ENCODE measurements around the gene MTR.
"Not testable (repeated sequence)": the region's sequence is repeated elsewhere in the genome, so short reads cannot be mapped to it uniquely, and the experiment has no call there.

The MTR gene

GRCh38 chr1:236904892-236905741 is 110.0 kb downstream of the MTR start:
- DNase-seq (ENCODE audit: low read depth), result no peak

- DNase-seq (ENCODE audit: low read depth), result no peak
These were observed 112.1 kb downstream of the MTR start for GRCh38 chr1:236907205-236907604.

- no peak for DNase-seq (ENCODE audit: low read depth)
These were observed 113.6 kb downstream of the MTR start for GRCh38 chr1:236908669-236909068.

- DNase-seq (ENCODE audit: low read depth), result not testable (repeated sequence)
These were observed 116.0 kb downstream of the MTR start for GRCh38 chr1:236911047-236911446.

GRCh38 chr1:236913371-236914037 is 118.4 kb downstream of the MTR start:
- no peak for DNase-seq (ENCODE audit: low read depth)

- DNase-seq (ENCODE audit: low read depth), result no peak
These were observed 119.3 kb downstream of the MTR start for GRCh38 chr1:236914375-236914774.

GRCh38 chr1:236916131-236916800 is 121.2 kb downstream of the MTR start:
- DNase-seq (ENCODE audit: low read depth), result no peak

GRCh38 chr1:236917448-236917847 is 122.4 kb downstream of the MTR start:
- no peak for DNase-seq (ENCODE audit: low read depth)

- no peak for DNase-seq (ENCODE audit: low read depth)
These were observed 125.3 kb downstream of the MTR start for GRCh38 chr1:236920286-236920894.

GRCh38 chr1:236921610-236922009 is 126.5 kb downstream of the MTR start:
- no peak for DNase-seq (ENCODE audit: low read depth)

GRCh38 chr1:236922190-236922589 is 127.1 kb downstream of the MTR start:
- no peak for DNase-seq (ENCODE audit: low read depth)

- no peak for DNase-seq (ENCODE audit: low read depth)
These were observed 130.3 kb downstream of the MTR start for GRCh38 chr1:236925386-236925785.

GRCh38 chr1:236930503-236930902 is 135.4 kb downstream of the MTR start:
- no peak for DNase-seq (ENCODE audit: low read depth)

- DNase-seq (ENCODE audit: low read depth), result no peak
These were observed 143.7 kb downstream of the MTR start for GRCh38 chr1:236938760-236939159.

GRCh38 chr1:236942431-236942830 is 147.3 kb downstream of the MTR start:
- no peak for DNase-seq (ENCODE audit: low read depth)

- no peak for DNase-seq (ENCODE audit: low read depth)
These were observed 149.5 kb downstream of the MTR start for GRCh38 chr1:236944556-236944955.

- DNase-seq (ENCODE audit: low read depth), result no peak
These were observed 149.9 kb downstream of the MTR start for GRCh38 chr1:236945002-236945401.

GRCh38 chr1:236947794-236948193 is 152.7 kb downstream of the MTR start:
- no peak for DNase-seq (ENCODE audit: low read depth)

- no peak for DNase-seq (ENCODE audit: low read depth)
These were observed 153.3 kb downstream of the MTR start for GRCh38 chr1:236948381-236948780.

GRCh38 chr1:236948996-236949395 is 153.9 kb downstream of the MTR start:
- no peak for DNase-seq (ENCODE audit: low read depth)

- DNase-seq (ENCODE audit: low read depth), result no peak
These were observed 155.3 kb downstream of the MTR start for GRCh38 chr1:236950365-236950764.

GRCh38 chr1:236951672-236952071 is 156.6 kb downstream of the MTR start:
- no peak for DNase-seq (ENCODE audit: low read depth)
